ENCODE results near the gene RNF212. TPM values are rescaled to one million over a fixed set of nuclear protein-coding genes. Genes with fewer than 3 reads are reported as not detected.
A peak's percentile ranks its signal among the peaks of the same experiment; 100 is the strongest.

RNF212 gene
- total RNA-seq, 1 experiment from 2014 or later = 2.4 TPM

GRCh38 chr4:1081689-1082040, 31.7 kb downstream of the RNF212 start:
- H3K27ac ChIP-seq (ENCODE audit: low read depth, low read length, poor library complexity, severe bottlenecking) = no peak overlapping the region
- no peak for TF ChIP-seq EZH2 (IDR thresholded peaks at IDR 0.05; ENCODE audit: borderline replicate concordance, low read depth, low read length, poor library complexity, severe bottlenecking)
- TF ChIP-seq CTCF (conservative IDR thresholded peaks at IDR 0.05; ENCODE audit: low read depth, low read length) = no peak
- CTCF ChIA-PET = no interaction called here
- peaks cover 13% of the 10 kb centered on the region for H3K27me3 ChIP-seq (replicated peaks; ENCODE audit: insufficient read depth, low read depth, low read length, poor library complexity)
- H3K9me3 ChIP-seq (ENCODE audit: low read depth, low read length, poor library complexity, severe bottlenecking) = no peaks in the 10 kb centered on the region
- POLR2A ChIA-PET (ENCODE audit: low non-redundant PET) = no interaction called here
- intact Hi-C loops (cut with micrococcal nuclease; ENCODE audit: unreplicated experiment) = no loop called here
- no peaks in the 10 kb centered on the region for H3K4me1 ChIP-seq (ENCODE audit: insufficient read depth, low read length, poor library complexity, severe bottlenecking)
- H3K4me3 ChIP-seq (ENCODE audit: low read depth, low read length, poor library complexity, severe bottlenecking) = no peak overlapping the region
- BruUV-seq (replicated peaks) = no TSS peak
- H3K36me3 ChIP-seq (ENCODE audit: insufficient read depth, low read length, poor library complexity, severe bottlenecking) = no peaks in the 10 kb centered on the region
- no peak for DNase-seq (ENCODE audit: low spot score)

- intact Hi-C loops (cut with micrococcal nuclease; ENCODE audit: unreplicated experiment) = no loop called here
- POLR2A ChIA-PET (ENCODE audit: low non-redundant PET) = no interaction called here
- Histone ChIP-seq H3K4me1 (ENCODE audit: insufficient read depth, low read length, poor library complexity, severe bottlenecking) (no peaks in the 10 kb centered on the region), H3K27me3 (replicated peaks; ENCODE audit: insufficient read depth, low read depth, low read length, poor library complexity) (peaks cover 13% of the 10 kb centered on the region), H3K4me3 (ENCODE audit: low read depth, low read length, poor library complexity, severe bottlenecking) (no peak overlapping the region), H3K36me3 (ENCODE audit: insufficient read depth, low read length, poor library complexity, severe bottlenecking) (no peaks in the 10 kb centered on the region), H3K9me3 (ENCODE audit: low read depth, low read length, poor library complexity, severe bottlenecking) (no peaks in the 10 kb centered on the region), H3K27ac (ENCODE audit: low read depth, low read length, poor library complexity, severe bottlenecking) (no peak overlapping the region)
- peak; percentile 10 for DNase-seq (ENCODE audit: low spot score)
- no TSS peak for BruUV-seq (replicated peaks)
- TF ChIP-seq EZH2 (IDR thresholded peaks at IDR 0.05; ENCODE audit: borderline replicate concordance, low read depth, low read length, poor library complexity, severe bottlenecking) (no peak), CTCF (conservative IDR thresholded peaks at IDR 0.05; ENCODE audit: low read depth, low read length) (no peak)
- CTCF ChIA-PET = no interaction called here
Observed at GRCh38 chr4:1080961-1081688, 32.2 kb downstream of the RNF212 start.

- H3K27me3 ChIP-seq (replicated peaks; ENCODE audit: insufficient read depth, low read depth, low read length, poor library complexity) = peaks cover 13% of the 10 kb centered on the region
- CTCF ChIA-PET = no interaction called here
Observed at GRCh38 chr4:1080432-1080831, 32.9 kb downstream of the RNF212 start.

More at GRCh38 chr4:1080432-1080831, 32.9 kb downstream of the RNF212 start:
- Histone ChIP-seq H3K36me3 (ENCODE audit: insufficient read depth, low read length, poor library complexity, severe bottlenecking) (no peaks in the 10 kb centered on the region), H3K27ac (ENCODE audit: low read depth, low read length, poor library complexity, severe bottlenecking) (no peak overlapping the region), H3K9me3 (ENCODE audit: low read depth, low read length, poor library complexity, severe bottlenecking) (no peaks in the 10 kb centered on the region), H3K4me1 (ENCODE audit: insufficient read depth, low read length, poor library complexity, severe bottlenecking) (no peaks in the 10 kb centered on the region), H3K4me3 (ENCODE audit: low read depth, low read length, poor library complexity, severe bottlenecking) (no peak overlapping the region)
- no peak for TF ChIP-seq EZH2 (IDR thresholded peaks at IDR 0.05; ENCODE audit: borderline replicate concordance, low read depth, low read length, poor library complexity, severe bottlenecking)
- TF ChIP-seq CTCF (conservative IDR thresholded peaks at IDR 0.05; ENCODE audit: low read depth, low read length) = no peak
- no TSS peak for BruUV-seq (replicated peaks)
- POLR2A ChIA-PET (ENCODE audit: low non-redundant PET) = no interaction called here
- DNase-seq (ENCODE audit: low spot score) = no peak
- intact Hi-C loops (cut with micrococcal nuclease; ENCODE audit: unreplicated experiment) = no loop called here
